ENCODE results near the gene AQP7. TPM values are rescaled to one million over a fixed set of nuclear protein-coding genes. Genes with fewer than 3 reads are reported as not detected.
A peak's percentile ranks its signal among the peaks of the same experiment; 100 is the strongest.
"Not testable (repeated sequence)": the region's sequence is repeated elsewhere in the genome, so short reads cannot be mapped to it uniquely, and the experiment has no call there.

AQP7 gene
- total RNA-seq, 1 donor from 2014 or later, result not detected

- peak; percentile 52 for DNase-seq
Observed at GRCh38 chr9:33374634-33375237, 27.6 kb downstream of the AQP7 start.

- no peak for DNase-seq
Observed at GRCh38 chr9:33374190-33374589, 28.2 kb downstream of the AQP7 start.

- no peak for DNase-seq
Observed at GRCh38 chr9:33372900-33373299, 29.5 kb downstream of the AQP7 start.

DNA sequence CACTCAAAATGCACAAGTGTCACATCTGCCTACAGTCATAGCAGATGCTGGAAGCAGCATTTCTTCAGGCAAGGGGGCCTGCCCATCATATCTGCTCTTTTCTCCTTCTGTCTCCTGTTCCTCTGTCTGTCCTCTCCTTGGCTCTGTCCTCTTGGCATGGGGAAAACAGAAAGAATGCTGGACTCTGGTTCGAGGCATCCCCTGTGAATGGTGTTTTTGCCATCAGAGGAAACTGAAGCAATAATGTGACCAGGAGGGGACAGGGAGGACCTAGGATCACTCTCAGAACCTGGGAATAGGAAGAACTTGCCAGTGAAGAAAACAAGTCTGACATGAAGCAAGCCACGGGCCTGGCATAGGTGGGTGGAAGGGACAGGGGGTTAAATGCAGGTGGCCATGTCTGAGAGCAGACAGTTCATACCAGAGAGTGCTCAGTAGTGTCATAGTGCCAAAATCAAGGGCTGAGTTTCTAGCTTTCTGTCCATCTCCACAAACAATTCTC is 35.3 kb downstream of the AQP7 start:
- DNase-seq, result no peak

- not testable (repeated sequence) for DNase-seq
Observed at GRCh38 chr9:33364814-33365213, 37.6 kb downstream of the AQP7 start.

GRCh38 chr9:33364127-33364526 is 38.2 kb downstream of the AQP7 start:
- DNase-seq, result no peak

DNA sequence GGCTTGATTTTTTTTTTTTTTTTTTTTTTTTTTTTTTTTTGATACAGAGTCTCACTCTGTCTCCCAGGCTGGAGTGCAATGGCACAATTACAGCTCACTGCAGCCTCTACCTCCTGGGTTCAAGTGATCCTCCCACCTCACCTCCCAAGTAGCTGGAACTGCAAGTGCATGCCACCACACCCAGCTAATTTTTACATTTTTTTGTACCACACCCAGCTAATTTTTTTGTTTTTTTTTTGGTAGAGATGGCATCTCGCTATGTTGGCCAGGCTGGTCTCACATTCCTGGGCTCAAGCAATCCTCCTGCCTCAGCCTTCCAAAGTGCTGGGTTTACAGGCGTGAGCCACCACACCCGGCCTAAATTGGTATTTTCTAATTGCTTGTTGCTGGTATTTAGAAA is 43.7 kb downstream of the AQP7 start:
- not testable (repeated sequence) for DNase-seq

DNA sequence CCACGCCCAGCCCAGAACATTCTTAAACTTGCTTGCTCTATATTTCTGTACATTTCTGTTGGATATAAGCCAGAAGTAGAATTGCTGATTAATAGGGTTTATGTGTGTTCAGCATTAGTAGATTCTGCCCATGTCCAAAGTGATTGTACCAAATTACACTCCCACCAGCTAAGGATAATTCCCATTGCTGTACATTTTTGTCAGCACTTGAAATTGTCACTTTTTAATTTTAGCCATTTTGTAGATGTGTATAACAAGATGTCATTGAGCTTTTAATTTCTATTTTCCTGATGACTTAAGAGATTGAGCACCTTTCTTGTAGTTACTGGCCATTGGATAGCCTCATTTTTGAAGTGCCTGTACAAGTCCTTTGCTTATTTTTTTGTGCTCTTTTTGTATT is 46.4 kb downstream of the AQP7 start:
- DNase-seq, result no peak

GRCh38 chr9:33354651-33355211 is 47.6 kb downstream of the AQP7 start:
- no peak for DNase-seq

- no peak for DNase-seq
Observed at GRCh38 chr9:33351547-33351946, 50.8 kb downstream of the AQP7 start.

- DNase-seq, result no peak
Observed at GRCh38 chr9:33350310-33350709, 52.1 kb downstream of the AQP7 start.

- DNase-seq, result no peak
Observed at GRCh38 chr9:33349743-33350142, 52.6 kb downstream of the AQP7 start.

GRCh38 chr9:33348998-33349397 is 53.4 kb downstream of the AQP7 start:
- no peak for DNase-seq

DNA sequence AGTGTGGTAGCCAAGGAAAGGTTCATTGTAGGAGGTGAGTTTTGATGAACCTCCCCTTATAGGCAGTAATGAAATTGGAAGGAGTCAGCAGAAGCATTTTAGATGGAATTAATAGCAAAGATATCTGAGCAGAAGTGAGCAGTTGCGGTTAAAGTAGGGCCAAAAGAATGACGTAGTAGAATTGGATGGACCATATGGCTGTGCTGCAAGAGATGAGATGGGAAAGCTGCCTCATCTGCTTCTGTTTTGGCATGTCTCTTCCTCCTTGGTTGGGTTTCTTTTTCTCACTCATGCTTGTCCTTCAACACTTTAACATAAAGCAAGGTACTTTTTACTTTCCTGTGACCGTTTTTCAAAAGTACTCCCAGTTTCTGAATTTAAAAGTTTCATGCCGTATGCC is 55.8 kb downstream of the AQP7 start:
- no peak for DNase-seq

DNA sequence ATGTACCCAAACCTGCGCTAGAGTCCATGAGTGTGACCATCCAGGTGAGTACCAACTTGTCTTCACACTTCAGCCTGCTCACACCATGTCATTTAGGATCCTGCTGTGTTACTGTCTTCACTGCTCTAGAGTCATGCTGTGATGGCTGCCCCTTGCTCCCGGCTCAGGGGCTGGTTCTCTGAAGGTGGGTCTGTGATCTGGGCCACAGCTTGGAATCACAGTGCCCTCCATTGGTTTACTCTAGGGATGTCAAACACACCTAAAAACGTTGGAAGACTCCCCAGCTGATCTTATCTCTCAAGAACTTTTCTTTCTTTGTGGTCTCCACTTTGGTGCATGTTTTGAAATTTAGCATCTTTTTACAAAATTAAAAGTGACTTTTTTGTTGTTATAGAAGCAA is 58.2 kb downstream of the AQP7 start:
- DNase-seq, result no peak

DNA sequence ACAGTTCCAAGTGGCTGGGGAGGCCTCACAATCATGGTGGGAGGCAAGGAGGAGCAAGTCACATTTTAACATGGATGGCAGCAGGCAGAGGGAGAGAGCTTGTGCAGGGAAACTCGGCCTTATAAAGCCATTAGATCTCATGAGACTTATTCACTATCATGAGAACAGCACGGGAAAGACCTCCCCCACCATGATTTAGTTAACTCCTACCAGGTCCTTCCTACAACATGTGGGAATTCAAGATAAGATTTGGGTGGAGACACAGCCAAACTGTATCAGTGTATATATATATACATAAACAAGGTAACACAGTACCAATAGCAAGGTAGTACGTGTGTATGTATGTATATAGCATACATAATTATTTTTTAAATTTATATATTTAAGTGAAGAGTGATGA is 61.2 kb downstream of the AQP7 start:
- no peak for DNase-seq

DNA sequence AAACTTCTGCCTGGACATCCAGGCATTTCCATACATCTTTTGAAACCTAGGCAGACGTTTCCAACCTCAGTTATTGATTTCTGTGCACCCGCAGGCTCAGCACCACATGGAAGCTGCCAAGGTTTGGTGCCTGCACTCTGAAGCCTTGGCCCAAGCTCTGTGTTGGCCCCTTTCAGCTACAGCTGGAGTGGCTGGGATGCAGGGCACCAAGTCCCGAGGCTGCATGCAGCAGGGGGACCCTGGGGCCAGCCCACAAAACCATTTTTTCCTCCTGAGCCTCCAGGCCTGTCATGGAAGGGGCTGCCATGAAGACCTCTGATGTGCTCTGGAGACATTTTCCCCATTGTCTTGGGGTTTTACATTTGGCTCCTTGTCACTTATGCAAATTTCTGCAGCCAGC is 62.2 kb downstream of the AQP7 start:
- no peak for DNase-seq

Small RNA genes lying within 50 kb of the gene (small RNA-seq; reads per million reads assigned to genes)
- gene AL356218.2 (not detected), gene RF00019 (not detected)

Other genes with a start within 250 kb of the AQP7 start
- 1.2 TPM for gene B4GALT1, start 235.2 kb downstream of the AQP7 start, total RNA-seq
- not detected for gene SPINK4, start 162.4 kb downstream of the AQP7 start, total RNA-seq
- 26.7 TPM for gene BAG1, start 137.9 kb downstream of the AQP7 start, total RNA-seq
- gene CHMP5, start 137.5 kb downstream of the AQP7 start, total RNA-seq, result 92.8 TPM
- 18.7 TPM for gene NFX1, start 112.1 kb downstream of the AQP7 start, total RNA-seq
- gene AQP3, start 45.0 kb upstream of the AQP7 start, total RNA-seq, result not detected
- 13.9 TPM for gene NOL6, start 71.4 kb upstream of the AQP7 start, total RNA-seq
- gene ANKRD18B, start 121.7 kb upstream of the AQP7 start, total RNA-seq, result 1.1 TPM